ENCODE measurements around the gene RHPN2.
A peak's percentile ranks its signal among the peaks of the same experiment; 100 is the strongest.
"Not testable (repeated sequence)": the region's sequence is repeated elsewhere in the genome, so short reads cannot be mapped to it uniquely, and the experiment has no call there.

RHPN2 gene

GRCh38 chr19:33040994-33041827, 23.5 kb downstream of the RHPN2 start:
- no peak overlapping the region for H3K4me3 ChIP-seq (ENCODE audit: control insufficient read depth, low read depth, low read length)
- DNase-seq (ENCODE audit: low read depth): peak; percentile 16
- no peak for TF ChIP-seq CTCF (conservative IDR thresholded peaks at IDR 0.05; ENCODE audit: control insufficient read depth, insufficient read depth, low read depth, low read length)

- DNase-seq (ENCODE audit: low read depth): no peak
- no peak overlapping the region for H3K4me3 ChIP-seq (ENCODE audit: control insufficient read depth, low read depth, low read length)
- TF ChIP-seq CTCF (conservative IDR thresholded peaks at IDR 0.05; ENCODE audit: control insufficient read depth, insufficient read depth, low read depth, low read length): no peak
These were observed 24.9 kb downstream of the RHPN2 start for GRCh38 chr19:33039815-33040214.

GRCh38 chr19:33039108-33039599, 25.5 kb downstream of the RHPN2 start:
- no peak overlapping the region for H3K4me3 ChIP-seq (ENCODE audit: control insufficient read depth, low read depth, low read length)
- no peak for DNase-seq (ENCODE audit: low read depth)
- no peak for TF ChIP-seq CTCF (conservative IDR thresholded peaks at IDR 0.05; ENCODE audit: control insufficient read depth, insufficient read depth, low read depth, low read length)

GRCh38 chr19:33037168-33038025, 27.3 kb downstream of the RHPN2 start:
- not testable (repeated sequence) for DNase-seq (ENCODE audit: low read depth); H3K4me3 ChIP-seq (ENCODE audit: control insufficient read depth, low read depth, low read length)

- H3K4me3 ChIP-seq (ENCODE audit: control insufficient read depth, low read depth, low read length); DNase-seq (ENCODE audit: low read depth): not testable (repeated sequence)
These were observed 28.1 kb downstream of the RHPN2 start for GRCh38 chr19:33036370-33037167.

GRCh38 chr19:33035461-33035860, 29.2 kb downstream of the RHPN2 start:
- no peak for TF ChIP-seq CTCF (conservative IDR thresholded peaks at IDR 0.05; ENCODE audit: control insufficient read depth, insufficient read depth, low read depth, low read length)
- H3K4me3 ChIP-seq (ENCODE audit: control insufficient read depth, low read depth, low read length): no peak overlapping the region
- no peak for DNase-seq (ENCODE audit: low read depth)

GRCh38 chr19:33032218-33032781, 32.4 kb downstream of the RHPN2 start:
- no peak for TF ChIP-seq CTCF (conservative IDR thresholded peaks at IDR 0.05; ENCODE audit: control insufficient read depth, insufficient read depth, low read depth, low read length)
- no peak for DNase-seq (ENCODE audit: low read depth)
- no peak overlapping the region for H3K4me3 ChIP-seq (ENCODE audit: control insufficient read depth, low read depth, low read length)

All from fibroblast of mammary gland (primary cell).